Adrenal gland (tissue), 19 donors: ENCODE measurements around the gene SV2A. TPM values are rescaled to one million over a fixed set of nuclear protein-coding genes. Genes with fewer than 3 reads are reported as not detected.

ENCODE experiments used
- DNase-seq, 7 donors: peaks; one replicate each; pipeline ENCODE4 v3.0.0-alpha.2; 2019 to 2020
- H3K27ac ChIP-seq, 5 donors: fragments of 200-600 bp; sonication (generic) in 4 of 5; 1 replicate in 3 of 5; 2 replicates in 2 of 5; pipeline versions ENCODE4 v1.5.1 to v1.8.0; 2016 to 2020; ENCODE audit warnings: mild to moderate bottlenecking in 1 of 5
- H3K27me3 ChIP-seq: fragments of 200-600 bp; 2 replicates; pipeline ENCODE4 v1.8.0; 2021
- H3K36me3 ChIP-seq, 2 donors: fragments of 200-600 bp; replicated peaks in 1 of 2; 1 replicate in 1 of 2; 2 replicates in 1 of 2; pipeline versions ENCODE4 v1.5.1 to v1.8.0; 2018 to 2022
- H3K4me1 ChIP-seq, 2 donors: fragments of 200-600 bp; replicated peaks in 1 of 2; 1 replicate in 1 of 2; 2 replicates in 1 of 2; pipeline versions ENCODE4 v1.5.1 to v1.8.0; 2018 to 2021
- H3K4me3 ChIP-seq, 4 donors: fragments of 200-600 bp; sonication (generic) in 3 of 4; one replicate each; pipeline ENCODE4 v1.5.1; 2016 to 2018
- H3K9me3 ChIP-seq, 3 donors: fragments of 200-600 bp; sonication (generic) in 1 of 3; replicated peaks in 1 of 3; 1 replicate in 2 of 3; 2 replicates in 1 of 3; pipeline versions ENCODE4 v1.5.1 to v1.8.0; 2016 to 2021
- CTCF ChIP-seq, 6 experiments: fragments of 450-650 bp in 4 of 6; fragments of 200-600 bp in 2 of 6; sonication (generic) in 1 of 6; IDR thresholded peaks; 1 replicate in 5 of 6; 2 replicates in 1 of 6; pipeline versions ENCODE4 v1.5.1 to v1.8.0; 2016 to 2021; ENCODE audit warnings: antibody characterized with exemption in 6 of 6, mild to moderate bottlenecking in 2 of 6, moderate library complexity in 1 of 6
- POLR2A ChIP-seq, 2 donors: fragments of 450-650 bp; IDR thresholded peaks; one replicate each; pipeline ENCODE4 v1.6.1; 2017; ENCODE audit warnings: antibody characterized with exemption in 2 of 2, mild to moderate bottlenecking in 2 of 2, moderate library complexity in 1 of 2
- WGBS, 4 donors: extraction: QIAGEN DNeasy Blood & Tissue Kit in 2 of 4; methylation state at CpG; one replicate each; pipeline versions ENCODE4 v1.1.5 to v1.1.7; 2013 to 2017; 5-methylcytosine and 5-hydroxymethylcytosine counted together
- intact Hi-C, 2 donors: fragments of 100-400 bp; cut with DNase I; formaldehyde crosslinking; loops; one replicate each; pipeline versions ENCODE4 v1.14.1 to v1.15.0; 2022 to 2023
- long read RNA-seq, 10 donors: library from polyadenylated mRNA in 3 of 10; unstranded in 2 of 10; stranded (forward) in 1 of 10; transcript quantifications; one replicate each; pipeline ENCODE4 v2.0.0 and lab custom pipeline, GENCODE V29; 2021 to 2026
- polyA plus RNA-seq, 3 donors: library from polyadenylated mRNA; stranded (reverse); fragments of 200-250 nt in 2 of 3; fragments of 350-450 nt in 1 of 3; fragmentation: Illumina TruSeq in 1 of 3; extraction: RNeasy Lipid Tissue Mini Kit (QIAGEN cat#74804) in 1 of 3; gene quantifications; one replicate each; pipeline ENCODE4 v1.2.3, GENCODE V29; 2013 to 2014
- total RNA-seq, 9 donors: library from RNA; depleted of rRNA in 4 of 9; stranded (reverse); fragments of >200 nt in 4 of 9; fragments of 120-200 nt in 1 of 9; fragmentation: NEBNext Ultra II Directional in 1 of 9; extraction: Animal tissue kit (Norgen Biotek cat#: 25700) in 1 of 9; gene quantifications; one replicate each; pipeline versions ENCODE4 v1.1.0 to v1.2.4, GENCODE V29; 2013 to 2023
- donor health status: healthy with polysubstance abuse.
- donor health status: Bipolar disorder and iron deficiency.
- donor health status: DM: yes; HTN: yes; CAD: no.
- donor health status: DM: no; HTN: no; CAD: no.
- donor health status: DM: no; HTN: no; CAD: no.
- donor health status: DM: yes; HTN: yes; CAD: no.

SV2A gene
- 10 to 100 TPM in 4 of 9 donors, 1 to 10 TPM in 5; 2.8 to 31.8 (median 8.1) TPM for total RNA-seq
- polyA plus RNA-seq = 10 to 100 TPM; 11.1 to 24.1 (median 12.8) TPM
- long read RNA-seq, donor 1 = 0 reads
- long read RNA-seq, donor 2 = 0 reads
- long read RNA-seq, donor 3 = 0 reads
- long read RNA-seq, donor 4, full-length matches to known transcripts = 1 of 3 reads
- long read RNA-seq, donor 4, partial matches to known transcripts = 1 of 3 reads
- long read RNA-seq, donor 4, other reads (novel, unspliced or antisense) = 1 of 3 reads
- long read RNA-seq, donor 5, full-length matches to known transcripts = 5 of 8 reads
- long read RNA-seq, donor 5, partial matches to known transcripts = 2 of 8 reads
- long read RNA-seq, donor 5, other reads (novel, unspliced or antisense) = 1 of 8 reads
- long read RNA-seq, donor 6, partial matches to known transcripts = 0 of 2 reads
- long read RNA-seq, donor 6, other reads (novel, unspliced or antisense) = 2 of 2 reads
- long read RNA-seq, donor 7 = 0 reads
- long read RNA-seq, donor 8 = 0 reads
- long read RNA-seq, donor 9, full-length matches to known transcripts = 1 of 1 reads
- long read RNA-seq, donor 9, partial matches to known transcripts = 0 of 1 reads
- long read RNA-seq, donor 9, other reads (novel, unspliced or antisense) = 0 of 1 reads
- long read RNA-seq, donor 10 = 0 reads

DNA sequence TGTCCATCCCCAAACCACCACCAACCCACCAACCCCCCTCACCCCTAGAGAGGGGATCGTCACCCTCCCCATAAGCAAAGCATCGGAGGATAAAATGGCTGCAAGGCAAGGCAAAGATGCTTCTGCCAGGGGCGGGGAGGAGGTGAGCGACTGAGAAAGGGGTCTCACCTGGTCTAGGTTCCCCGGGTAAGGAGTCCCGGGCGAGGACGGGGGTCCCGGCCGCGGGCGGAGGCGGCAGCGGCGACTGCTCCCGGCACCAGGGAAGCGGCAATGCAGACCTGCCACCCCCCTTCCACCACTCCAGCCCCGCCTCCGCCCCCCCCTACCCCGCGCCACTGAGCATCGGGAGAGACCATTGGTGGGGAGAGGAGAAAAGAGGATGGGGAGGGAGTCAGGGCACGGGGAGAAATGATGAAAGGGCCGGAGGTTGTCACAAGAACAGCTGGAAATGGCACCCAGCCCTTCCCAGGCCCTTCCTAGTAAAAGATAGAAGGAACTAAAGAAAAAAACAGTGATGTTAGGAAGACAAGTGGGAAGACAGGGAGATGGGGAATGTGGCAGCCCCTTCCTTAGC lies at the start of gene SV2A:
SV2A (minus strand) TSS at position 274 of the 574 bp plus-strand sequence. CDS start 4,004 bp downstream, outside the sequence.
- DNase-seq = peak; percentile 45 to 79 (median 59)
- Histone ChIP-seq H3K9me3 (no peaks in the 10 kb centered on the region), H3K27me3 (no peaks in the 10 kb centered on the region), H3K4me3 (peak within 1 kb of the TSS in 2 of 4 donors; percentile 18 to 64), H3K4me1 (peaks cover 0 to 9% of the 10 kb centered on the region in 2 donors), H3K27ac (peak within 1 kb of the TSS in 2 of 5 donors; percentile 19 to 22), H3K36me3 (peaks cover 0 to 6% of the 10 kb centered on the region in 2 donors)
- 1 to 2% (median 1%) methylated on average over 8 to 24 of the region's 24 CpGs for WGBS, 4 donors
- intact Hi-C loops = no loop called here
- no peak for TF ChIP-seq CTCF (IDR thresholded peaks at IDR 0.05)
- TF ChIP-seq POLR2A (IDR thresholded peaks at IDR 0.05) = peak in 1 of 2 donors; percentile 12

- H3K4me1 ChIP-seq = peaks cover 16 to 20% of the 10 kb centered on the region in 2 donors
- no peaks in the 10 kb centered on the region for H3K27me3 ChIP-seq
- H3K36me3 ChIP-seq = peaks cover 0 to 60% of the 10 kb centered on the region in 2 donors
- 79 to 95% (median 89%) methylated on average over 3 of the region's 3 CpGs for WGBS, 4 donors
- no peak for TF ChIP-seq CTCF (IDR thresholded peaks at IDR 0.05)
- no peak for TF ChIP-seq POLR2A (IDR thresholded peaks at IDR 0.05)
- no peak overlapping the region for H3K4me3 ChIP-seq
- peak overlapping the region in 1 of 5 donors; percentile 27 for H3K27ac ChIP-seq
- intact Hi-C loops = loop anchor here in 1 of 2 donors (5.0 to 10.0 kb wide), 2 partner anchors 80 to 218 kb away; no protein-coding TSS in a partner anchor
- no peaks in the 10 kb centered on the region for H3K9me3 ChIP-seq
- DNase-seq = no peak
Measured at GRCh38 chr1:149967041-149967440, 49.4 kb upstream of the SV2A start.

- peaks cover 16 to 20% of the 10 kb centered on the region in 2 donors for H3K4me1 ChIP-seq
- DNase-seq = no peak
- intact Hi-C loops = loop anchor here in 1 of 2 donors (5.0 to 10.0 kb wide), 2 partner anchors 81 to 218 kb away; no protein-coding TSS in a partner anchor
- TF ChIP-seq POLR2A (IDR thresholded peaks at IDR 0.05) (no peak), CTCF (IDR thresholded peaks at IDR 0.05) (no peak)
- H3K9me3 ChIP-seq = no peaks in the 10 kb centered on the region
- WGBS, 4 donors = 24 to 68% (median 45%) methylated on average over 1 of the region's 1 CpG
- H3K36me3 ChIP-seq = peaks cover 0 to 54% of the 10 kb centered on the region in 2 donors
- no peak overlapping the region for H3K4me3 ChIP-seq
- H3K27me3 ChIP-seq = no peaks in the 10 kb centered on the region
- H3K27ac ChIP-seq = no peak overlapping the region
Measured at GRCh38 chr1:149966405-149966804, 48.8 kb upstream of the SV2A start.

DNA sequence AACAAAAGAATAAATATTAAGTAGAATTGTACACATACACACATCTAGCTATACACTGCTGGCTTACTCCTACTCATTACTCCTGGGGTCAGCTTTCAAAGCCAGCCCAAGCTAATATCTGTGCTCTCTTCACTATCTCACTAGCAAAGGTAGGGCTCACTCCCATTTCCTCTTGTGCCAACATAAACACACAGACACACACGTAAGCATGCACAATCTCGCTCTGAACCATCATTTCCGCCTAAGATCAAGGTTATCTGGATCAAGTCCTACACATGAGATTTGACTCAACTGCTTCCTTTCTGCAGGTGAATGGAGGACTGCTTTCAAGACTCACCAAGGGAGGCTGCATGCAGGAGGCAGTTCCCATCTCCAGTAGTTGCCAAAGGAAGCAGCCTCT lies 47.8 kb upstream of the SV2A start:
- Histone ChIP-seq H3K27ac (no peak overlapping the region), H3K9me3 (no peaks in the 10 kb centered on the region), H3K4me3 (no peak overlapping the region), H3K36me3 (peaks cover 0 to 44% of the 10 kb centered on the region in 2 donors), H3K4me1 (peaks cover 16 to 20% of the 10 kb centered on the region in 2 donors), H3K27me3 (no peaks in the 10 kb centered on the region)
- TF ChIP-seq CTCF (IDR thresholded peaks at IDR 0.05) (no peak), POLR2A (IDR thresholded peaks at IDR 0.05) (no peak)
- intact Hi-C loops = loop anchor here in 1 of 2 donors (5.0 to 10.0 kb wide), 2 partner anchors 82 to 219 kb away; no protein-coding TSS in a partner anchor
- no peak for DNase-seq
- 50 to 66% (median 54%) methylated on average over 3 of the region's 3 CpGs for WGBS, 4 donors
